Adrenal gland (tissue), 5 donors: ENCODE measurements around the gene AUTS2.

Experiments
- CTCF ChIP-seq, 6 experiments: fragments of 450-650 bp in 4 of 6; fragments of 200-600 bp in 2 of 6; sonication (generic) in 1 of 6; IDR thresholded peaks; 1 replicate in 5 of 6; 2 replicates in 1 of 6; pipeline versions ENCODE4 v1.5.1 to v1.8.0; 2016 to 2021; ENCODE audit warnings: antibody characterized with exemption in 6 of 6, mild to moderate bottlenecking in 2 of 6, moderate library complexity in 1 of 6
- POLR2A ChIP-seq, 2 donors: fragments of 450-650 bp; IDR thresholded peaks; one replicate each; pipeline ENCODE4 v1.6.1; 2017; ENCODE audit warnings: antibody characterized with exemption in 2 of 2, mild to moderate bottlenecking in 2 of 2, moderate library complexity in 1 of 2
- donor health status: DM: no; HTN: no; CAD: no.

GRCh38 chr7:69857014-69857413 is 258.7 kb downstream of the AUTS2 start:
- TF ChIP-seq CTCF (IDR thresholded peaks at IDR 0.05) (no peak), POLR2A (IDR thresholded peaks at IDR 0.05) (no peak)
